BJ (cell line): Measurements from ENCODE around the gene KIF2B. TPM values are rescaled to one million over a fixed set of nuclear protein-coding genes. Genes with fewer than 3 reads are reported as not detected.
"Not testable (repeated sequence)": the region's sequence is repeated elsewhere in the genome, so short reads cannot be mapped to it uniquely, and the experiment has no call there.

Experiments
- CTCF ChIA-PET: fragments of 350-600 bp; formaldehyde crosslinking; extraction: SDS; loops from one replicate; lab custom pipeline; 2021; ENCODE audit warnings: antibody characterized with exemption, inconsistent platforms; lab: Yijun Ruan, JAX
- POLR2A ChIA-PET: fragments of 300-600 bp; sonication (Branson Sonifier 250); formaldehyde crosslinking; extraction: SDS; loops from one replicate; lab custom pipeline; 2021; ENCODE audit warnings: antibody characterized with exemption; lab: Charles Lee
- DNase-seq: peaks from one replicate; pipeline ENCODE4 v3.0.0-alpha.2; 2011; ENCODE audit warnings: low read depth
- H3K27me3 ChIP-seq: 2 replicates; pipeline ENCODE4 v1.6.0; 2011; ENCODE audit warnings: low read length; ENCODE audit not compliant: control insufficient read depth, insufficient read depth
- H3K36me3 ChIP-seq: 2 replicates; pipeline ENCODE4 v1.5.1; 2011; ENCODE audit warnings: low read length; ENCODE audit not compliant: control insufficient read depth, insufficient read depth
- H3K4me3 ChIP-seq: 2 replicates; pipeline ENCODE4 v1.5.1; 2011; ENCODE audit warnings: low read depth, mild to moderate bottlenecking, control low read depth, low read length
- polyA plus RNA-seq: library from polyadenylated mRNA; depleted of rRNA; stranded (reverse); fragments of >200 nt; gene quantifications from 2 replicates; pipeline ENCODE4 v1.2.3, GENCODE V29; 2011
- TF ChIP-seq, protein P1 (sequence below): IDR thresholded peaks from 2 replicates; pipeline ENCODE4 v1.5.1; 2011; ENCODE audit warnings: low read depth, mild to moderate bottlenecking, control low read depth, inconsistent platforms, low read length, moderate library complexity; ENCODE audit not compliant: insufficient read depth

The KIF2B gene
- polyA plus RNA-seq, 1 experiment, result not detected

DNA sequence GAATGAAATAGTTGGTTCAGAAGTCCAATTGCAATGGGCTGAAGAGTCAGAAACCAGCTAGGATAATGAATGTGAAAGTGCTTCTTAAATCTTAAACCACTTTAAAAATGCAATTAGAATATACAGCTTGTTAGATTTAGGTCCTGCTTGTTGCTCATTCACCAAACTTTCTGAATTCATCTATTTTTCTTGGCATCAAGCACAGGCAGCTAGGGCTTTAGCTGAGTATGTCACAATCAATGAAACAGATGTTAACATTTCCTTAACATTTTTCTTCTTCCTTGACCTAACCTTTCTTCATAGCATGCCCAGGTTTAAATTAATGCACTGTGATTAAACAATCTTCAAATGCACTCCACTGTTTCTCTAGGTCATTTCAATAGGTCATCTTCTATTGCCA, 14.4 kb downstream of the KIF2B start:
- no peak overlapping the region for H3K4me3 ChIP-seq
- H3K36me3 ChIP-seq, result no peaks in the 10 kb centered on the region
- DNase-seq, result no peak
- TF ChIP-seq, protein P1, sequence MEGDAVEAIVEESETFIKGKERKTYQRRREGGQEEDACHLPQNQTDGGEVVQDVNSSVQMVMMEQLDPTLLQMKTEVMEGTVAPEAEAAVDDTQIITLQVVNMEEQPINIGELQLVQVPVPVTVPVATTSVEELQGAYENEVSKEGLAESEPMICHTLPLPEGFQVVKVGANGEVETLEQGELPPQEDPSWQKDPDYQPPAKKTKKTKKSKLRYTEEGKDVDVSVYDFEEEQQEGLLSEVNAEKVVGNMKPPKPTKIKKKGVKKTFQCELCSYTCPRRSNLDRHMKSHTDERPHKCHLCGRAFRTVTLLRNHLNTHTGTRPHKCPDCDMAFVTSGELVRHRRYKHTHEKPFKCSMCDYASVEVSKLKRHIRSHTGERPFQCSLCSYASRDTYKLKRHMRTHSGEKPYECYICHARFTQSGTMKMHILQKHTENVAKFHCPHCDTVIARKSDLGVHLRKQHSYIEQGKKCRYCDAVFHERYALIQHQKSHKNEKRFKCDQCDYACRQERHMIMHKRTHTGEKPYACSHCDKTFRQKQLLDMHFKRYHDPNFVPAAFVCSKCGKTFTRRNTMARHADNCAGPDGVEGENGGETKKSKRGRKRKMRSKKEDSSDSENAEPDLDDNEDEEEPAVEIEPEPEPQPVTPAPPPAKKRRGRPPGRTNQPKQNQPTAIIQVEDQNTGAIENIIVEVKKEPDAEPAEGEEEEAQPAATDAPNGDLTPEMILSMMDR, result no peak
- POLR2A ChIA-PET, result no interaction called here
- H3K27me3 ChIP-seq, result no peaks in the 10 kb centered on the region
- CTCF ChIA-PET, result no interaction called here

DNA sequence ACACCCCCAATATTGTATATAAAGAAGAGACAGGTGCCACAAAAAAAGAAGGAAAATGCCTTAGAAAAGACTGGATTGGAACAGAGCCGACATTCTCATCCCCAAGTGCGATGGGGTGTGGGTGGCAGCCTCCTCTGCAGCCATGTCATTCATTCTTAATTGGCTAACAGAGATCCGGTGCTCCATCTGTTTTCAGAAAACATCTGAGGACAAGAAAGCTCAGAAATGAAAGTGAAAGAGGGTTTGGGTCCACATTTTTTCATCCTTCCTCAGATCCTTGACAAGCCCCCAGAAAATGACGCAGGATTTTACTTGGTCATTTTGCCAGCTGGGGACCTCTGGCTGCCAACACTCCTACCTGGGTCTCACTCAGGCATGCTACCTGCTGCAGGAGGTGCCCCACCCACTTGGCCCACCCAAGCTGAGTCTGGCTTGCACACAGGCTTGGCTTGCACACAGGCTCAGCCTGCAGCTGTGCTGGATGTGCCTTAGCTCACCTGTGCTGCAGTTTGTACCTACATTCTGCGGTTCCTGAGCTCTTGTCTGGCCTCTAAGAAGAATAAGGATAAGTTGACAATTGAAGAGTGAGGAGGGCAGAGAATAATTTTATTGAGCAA, 21.9 kb downstream of the KIF2B start:
- CTCF ChIA-PET, result no interaction called here

DNA sequence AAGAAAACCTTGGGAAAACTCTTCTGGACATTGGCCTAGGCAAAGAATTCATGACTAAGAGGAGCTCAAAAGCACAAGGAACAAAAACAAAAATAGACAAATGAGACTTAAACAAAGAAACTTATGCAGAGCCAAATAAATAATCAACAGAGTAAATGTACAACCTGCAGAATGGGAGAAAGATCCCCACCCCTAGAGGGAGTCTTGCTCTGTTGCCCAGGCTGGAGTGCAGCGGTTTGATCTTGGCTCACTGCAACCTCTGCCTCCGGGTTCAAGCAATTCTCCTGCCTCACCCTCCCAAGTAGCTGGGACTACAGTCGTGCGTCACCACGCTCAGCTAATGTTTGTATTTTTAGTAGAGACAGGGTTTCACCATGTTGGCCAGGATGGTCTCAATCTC, 48.4 kb downstream of the KIF2B start:
- H3K36me3 ChIP-seq, DNase-seq, H3K4me3 ChIP-seq, CTCF ChIA-PET, POLR2A ChIA-PET, H3K27me3 ChIP-seq: not testable (repeated sequence)

More for the DNA sequence above, 21.9 kb downstream of the KIF2B start:
- no peak overlapping the region for H3K4me3 ChIP-seq
- TF ChIP-seq, protein P1, result no peak
- H3K36me3 ChIP-seq, result no peaks in the 10 kb centered on the region
- H3K27me3 ChIP-seq, result no peaks in the 10 kb centered on the region
- DNase-seq, result no peak
- POLR2A ChIA-PET, result no interaction called here
